Adipocyte (in vitro differentiated cells): ENCODE results near the gene LGALS7.
"Not testable (repeated sequence)": the region's sequence is repeated elsewhere in the genome, so short reads cannot be mapped to it uniquely, and the experiment has no call there.

ENCODE experiments used
- DNase-seq: peaks from one replicate; pipeline ENCODE4 v3.0.0-alpha.2; 2015; ENCODE audit warnings: low read depth
- H3K27me3 ChIP-seq: replicated peaks from 2 replicates; pipeline ENCODE4 v1.7.0; 2013; ENCODE audit warnings: mild to moderate bottlenecking, low read length, moderate library complexity; ENCODE audit not compliant: control insufficient read depth, insufficient read depth
- H3K36me3 ChIP-seq: 2 replicates; pipeline ENCODE4 v1.7.0; 2013; ENCODE audit warnings: low read length, mild to moderate bottlenecking, moderate library complexity; ENCODE audit not compliant: control insufficient read depth, insufficient read depth, severe bottlenecking
- H3K4me1 ChIP-seq: 2 replicates; pipeline ENCODE4 v1.7.0; 2013; ENCODE audit warnings: mild to moderate bottlenecking, low read length, moderate library complexity; ENCODE audit not compliant: control insufficient read depth, insufficient read depth
- H3K4me3 ChIP-seq: 2 replicates; pipeline ENCODE4 v1.7.0; 2013; ENCODE audit warnings: mild to moderate bottlenecking, low read length, moderate library complexity
- H3K9ac ChIP-seq: 2 replicates; pipeline ENCODE4 v1.7.0; 2013; ENCODE audit warnings: mild to moderate bottlenecking, low read length, moderate library complexity
- H3K9me3 ChIP-seq: 2 replicates; pipeline ENCODE4 v1.7.0; 2013; ENCODE audit warnings: mild to moderate bottlenecking, low read length, moderate library complexity; ENCODE audit not compliant: control insufficient read depth

Gene LGALS7

GRCh38 chr19:38809592-38810252 lies 36.4 kb upstream of the LGALS7 start:
- H3K4me1 ChIP-seq = no peaks in the 10 kb centered on the region
- H3K27me3 ChIP-seq = no peaks in the 10 kb centered on the region
- DNase-seq = no peak
- H3K9me3 ChIP-seq = no peaks in the 10 kb centered on the region
- H3K4me3 ChIP-seq = no peak overlapping the region
- no peak overlapping the region for H3K9ac ChIP-seq
- no peaks in the 10 kb centered on the region for H3K36me3 ChIP-seq

- no peaks in the 10 kb centered on the region for H3K27me3 ChIP-seq
- no peak for DNase-seq
- no peak overlapping the region for H3K9ac ChIP-seq
- no peaks in the 10 kb centered on the region for H3K9me3 ChIP-seq
- H3K36me3 ChIP-seq = no peaks in the 10 kb centered on the region
- H3K4me3 ChIP-seq = no peak overlapping the region
- H3K4me1 ChIP-seq = no peaks in the 10 kb centered on the region
Measured at GRCh38 chr19:38808741-38809140, 35.4 kb upstream of the LGALS7 start.

- not testable (repeated sequence) for DNase-seq, H3K4me3 ChIP-seq, H3K27me3 ChIP-seq, H3K9ac ChIP-seq, H3K9me3 ChIP-seq, H3K36me3 ChIP-seq, H3K4me1 ChIP-seq
Measured at GRCh38 chr19:38807374-38808098, 34.2 kb upstream of the LGALS7 start.

- Histone ChIP-seq H3K36me3 (no peaks in the 10 kb centered on the region), H3K9ac (no peak overlapping the region), H3K4me3 (no peak overlapping the region), H3K4me1 (no peaks in the 10 kb centered on the region), H3K27me3 (no peaks in the 10 kb centered on the region), H3K9me3 (no peaks in the 10 kb centered on the region)
- no peak for DNase-seq
Measured at GRCh38 chr19:38806371-38806770, 33.1 kb upstream of the LGALS7 start.

- H3K4me1 ChIP-seq = no peaks in the 10 kb centered on the region
- H3K9me3 ChIP-seq = no peaks in the 10 kb centered on the region
- no peak for DNase-seq
Measured at GRCh38 chr19:38805180-38805579, 31.9 kb upstream of the LGALS7 start.

GRCh38 chr19:38803543-38803942 lies 30.2 kb upstream of the LGALS7 start:
- Histone ChIP-seq H3K9me3 (no peaks in the 10 kb centered on the region), H3K4me3 (no peak overlapping the region), H3K9ac (no peak overlapping the region), H3K27me3 (no peaks in the 10 kb centered on the region), H3K36me3 (no peaks in the 10 kb centered on the region), H3K4me1 (no peaks in the 10 kb centered on the region)
- no peak for DNase-seq

More at GRCh38 chr19:38805180-38805579, 31.9 kb upstream of the LGALS7 start:
- H3K36me3 ChIP-seq = no peaks in the 10 kb centered on the region
- no peak overlapping the region for H3K4me3 ChIP-seq
- H3K9ac ChIP-seq = no peak overlapping the region
- no peaks in the 10 kb centered on the region for H3K27me3 ChIP-seq

- Histone ChIP-seq H3K36me3 (no peaks in the 10 kb centered on the region), H3K9me3 (no peaks in the 10 kb centered on the region), H3K4me3 (no peak overlapping the region), H3K9ac (no peak overlapping the region), H3K27me3 (no peaks in the 10 kb centered on the region), H3K4me1 (no peaks in the 10 kb centered on the region)
- no peak for DNase-seq
Measured at GRCh38 chr19:38801359-38802095, 28.2 kb upstream of the LGALS7 start.

GRCh38 chr19:38800577-38801347 lies 27.4 kb upstream of the LGALS7 start:
- Histone ChIP-seq H3K9me3 (no peaks in the 10 kb centered on the region), H3K27me3 (no peaks in the 10 kb centered on the region), H3K4me1 (no peaks in the 10 kb centered on the region), H3K4me3 (no peak overlapping the region), H3K9ac (no peak overlapping the region), H3K36me3 (no peaks in the 10 kb centered on the region)
- no peak for DNase-seq

- no peaks in the 10 kb centered on the region for H3K36me3 ChIP-seq
- no peaks in the 10 kb centered on the region for H3K4me1 ChIP-seq
- DNase-seq = no peak
- no peak overlapping the region for H3K9ac ChIP-seq
- H3K27me3 ChIP-seq = no peaks in the 10 kb centered on the region
- H3K4me3 ChIP-seq = no peak overlapping the region
- no peaks in the 10 kb centered on the region for H3K9me3 ChIP-seq
Measured at GRCh38 chr19:38799104-38799503, 25.8 kb upstream of the LGALS7 start.

GRCh38 chr19:38797781-38798180 lies 24.5 kb upstream of the LGALS7 start:
- H3K9me3 ChIP-seq, H3K4me1 ChIP-seq, DNase-seq, H3K9ac ChIP-seq, H3K27me3 ChIP-seq, H3K4me3 ChIP-seq, H3K36me3 ChIP-seq: not testable (repeated sequence)

GRCh38 chr19:38796154-38796553 lies 22.8 kb upstream of the LGALS7 start:
- DNase-seq = no peak
- Histone ChIP-seq H3K4me3 (no peak overlapping the region), H3K4me1 (no peaks in the 10 kb centered on the region), H3K27me3 (no peaks in the 10 kb centered on the region), H3K9me3 (no peaks in the 10 kb centered on the region), H3K9ac (no peak overlapping the region), H3K36me3 (no peaks in the 10 kb centered on the region)
